A673 (cell line): ENCODE results near the gene ERICH4.

ENCODE experiments used
- EZH2 ChIP-seq: fragments of 200-600 bp; sonication (generic); IDR thresholded peaks from 2 replicates; pipeline ENCODE4 v1.6.1; 2017; ENCODE audit warnings: borderline replicate concordance, low read depth, mild to moderate bottlenecking, mixed read lengths, antibody characterized with exemption, low read length; ENCODE audit not compliant: poor library complexity, severe bottlenecking
- TF ChIP-seq, protein P1 (sequence below): fragments of 300-800, 200-600 bp; sonication (generic); conservative IDR thresholded peaks from 2 replicates; pipeline ENCODE4 v1.5.1; 2017; ENCODE audit warnings: low read depth, mild to moderate bottlenecking, antibody characterized with exemption, low read length, moderate library complexity, mixed read lengths

- TF ChIP-seq EZH2: no peak
- TF ChIP-seq, protein P1, sequence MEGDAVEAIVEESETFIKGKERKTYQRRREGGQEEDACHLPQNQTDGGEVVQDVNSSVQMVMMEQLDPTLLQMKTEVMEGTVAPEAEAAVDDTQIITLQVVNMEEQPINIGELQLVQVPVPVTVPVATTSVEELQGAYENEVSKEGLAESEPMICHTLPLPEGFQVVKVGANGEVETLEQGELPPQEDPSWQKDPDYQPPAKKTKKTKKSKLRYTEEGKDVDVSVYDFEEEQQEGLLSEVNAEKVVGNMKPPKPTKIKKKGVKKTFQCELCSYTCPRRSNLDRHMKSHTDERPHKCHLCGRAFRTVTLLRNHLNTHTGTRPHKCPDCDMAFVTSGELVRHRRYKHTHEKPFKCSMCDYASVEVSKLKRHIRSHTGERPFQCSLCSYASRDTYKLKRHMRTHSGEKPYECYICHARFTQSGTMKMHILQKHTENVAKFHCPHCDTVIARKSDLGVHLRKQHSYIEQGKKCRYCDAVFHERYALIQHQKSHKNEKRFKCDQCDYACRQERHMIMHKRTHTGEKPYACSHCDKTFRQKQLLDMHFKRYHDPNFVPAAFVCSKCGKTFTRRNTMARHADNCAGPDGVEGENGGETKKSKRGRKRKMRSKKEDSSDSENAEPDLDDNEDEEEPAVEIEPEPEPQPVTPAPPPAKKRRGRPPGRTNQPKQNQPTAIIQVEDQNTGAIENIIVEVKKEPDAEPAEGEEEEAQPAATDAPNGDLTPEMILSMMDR: no peak
These were observed 37.2 kb upstream of the ERICH4 start for GRCh38 chr19:41405776-41406175.
